Esophagus (tissue), 2 donors: ENCODE measurements around the gene TGFBR2. TPM values are rescaled to one million over a fixed set of nuclear protein-coding genes. Genes with fewer than 3 reads are reported as not detected.

ENCODE experiments used
- H3K27ac ChIP-seq, 2 donors: one replicate each; pipeline ENCODE4 v1.5.1; 2013; ENCODE audit warnings: low read depth in 2 of 2, mild to moderate bottlenecking in 2 of 2, inconsistent platforms in 1 of 2, low read length in 1 of 2, moderate library complexity in 1 of 2
- H3K27me3 ChIP-seq, 2 donors: one replicate each; pipeline ENCODE4 v1.6.1; 2013; ENCODE audit warnings: low read length in 2 of 2, control low read depth in 1 of 2, mild to moderate bottlenecking in 1 of 2; ENCODE audit not compliant: insufficient read depth in 2 of 2, control insufficient read depth in 1 of 2
- H3K36me3 ChIP-seq, 2 donors: one replicate each; pipeline ENCODE4 v1.6.1; 2013; ENCODE audit warnings: low read length in 1 of 2; ENCODE audit not compliant: control insufficient read depth in 2 of 2, insufficient read depth in 2 of 2
- H3K4me1 ChIP-seq, 2 donors: one replicate each; pipeline ENCODE4 v1.6.1; 2013; ENCODE audit warnings: low read length in 1 of 2; ENCODE audit not compliant: control insufficient read depth in 2 of 2, insufficient read depth in 2 of 2
- H3K4me3 ChIP-seq, 2 donors: one replicate each; pipeline ENCODE4 v1.5.1; 2013; ENCODE audit warnings: low read length in 2 of 2, mild to moderate bottlenecking in 2 of 2, low read depth in 1 of 2, moderate library complexity in 1 of 2
- H3K9me3 ChIP-seq, 2 donors: one replicate each; pipeline ENCODE4 v1.6.1; 2013; ENCODE audit warnings: mild to moderate bottlenecking in 2 of 2, low read depth in 1 of 2, low read length in 1 of 2, moderate library complexity in 1 of 2; ENCODE audit not compliant: control insufficient read depth in 2 of 2, insufficient read depth in 1 of 2
- WGBS, 2 donors: extraction: QIAGEN DNeasy Blood & Tissue Kit; methylation state at CpG; one replicate each; pipeline ENCODE4 v1.1.7; 2013; 5-methylcytosine and 5-hydroxymethylcytosine counted together
- polyA plus RNA-seq, 2 donors: library from polyadenylated mRNA; stranded (reverse); fragments of 200-250 nt; gene quantifications; one replicate each; pipeline ENCODE4 v1.2.3, GENCODE V29; 2013
- donor health status: healthy with polysubstance abuse.
- donor health status: Bipolar disorder and iron deficiency.

The TGFBR2 gene
- polyA plus RNA-seq, 2 donors, result 3.0 to 13.7 TPM

GRCh38 chr3:30733209-30733608, 126.8 kb downstream of the TGFBR2 start:
- no peaks in the 10 kb centered on the region for H3K9me3 ChIP-seq
- no peak overlapping the region for H3K27ac ChIP-seq
- H3K4me1 ChIP-seq, result no peaks in the 10 kb centered on the region
- no peak overlapping the region for H3K4me3 ChIP-seq
- no peaks in the 10 kb centered on the region for H3K36me3 ChIP-seq
- H3K27me3 ChIP-seq, result no peaks in the 10 kb centered on the region
- 80 to 84% methylated on average over 1 of the region's 1 CpG for WGBS, 2 donors

GRCh38 chr3:30733696-30734095, 127.3 kb downstream of the TGFBR2 start:
- no peak overlapping the region for H3K27ac ChIP-seq
- no peaks in the 10 kb centered on the region for H3K9me3 ChIP-seq
- WGBS, 2 donors, result 64 to 75% methylated on average over 2 of the region's 2 CpGs
- H3K4me3 ChIP-seq, result no peak overlapping the region
- no peaks in the 10 kb centered on the region for H3K36me3 ChIP-seq
- no peaks in the 10 kb centered on the region for H3K27me3 ChIP-seq
- H3K4me1 ChIP-seq, result no peaks in the 10 kb centered on the region

GRCh38 chr3:30737743-30738499, 131.5 kb downstream of the TGFBR2 start:
- Histone ChIP-seq H3K9me3 (no peaks in the 10 kb centered on the region), H3K36me3 (no peaks in the 10 kb centered on the region), H3K27me3 (no peaks in the 10 kb centered on the region), H3K4me1 (no peaks in the 10 kb centered on the region), H3K27ac (no peak overlapping the region), H3K4me3 (no peak overlapping the region)
- 70 to 74% methylated on average over 3 of the region's 3 CpGs for WGBS, 2 donors

- no peak overlapping the region for H3K4me3 ChIP-seq
- H3K27me3 ChIP-seq, result no peaks in the 10 kb centered on the region
- 90% methylated on average over 3 of the region's 3 CpGs for WGBS, 2 donors
- H3K36me3 ChIP-seq, result no peaks in the 10 kb centered on the region
- no peaks in the 10 kb centered on the region for H3K9me3 ChIP-seq
- no peaks in the 10 kb centered on the region for H3K4me1 ChIP-seq
- no peak overlapping the region for H3K27ac ChIP-seq
These were observed 132.2 kb downstream of the TGFBR2 start for GRCh38 chr3:30738605-30739004.

GRCh38 chr3:30741889-30742288, 135.5 kb downstream of the TGFBR2 start:
- Histone ChIP-seq H3K4me1 (no peaks in the 10 kb centered on the region), H3K27ac (no peak overlapping the region), H3K36me3 (no peaks in the 10 kb centered on the region), H3K9me3 (no peaks in the 10 kb centered on the region), H3K27me3 (no peaks in the 10 kb centered on the region), H3K4me3 (no peak overlapping the region)
- 87 to 88% methylated on average over 2 of the region's 2 CpGs for WGBS, 2 donors

- no peak overlapping the region for H3K4me3 ChIP-seq
- no peaks in the 10 kb centered on the region for H3K9me3 ChIP-seq
- H3K36me3 ChIP-seq, result no peaks in the 10 kb centered on the region
- H3K27ac ChIP-seq, result no peak overlapping the region
- no peaks in the 10 kb centered on the region for H3K27me3 ChIP-seq
- WGBS, 2 donors, result 86 to 88% methylated on average over 4 of the region's 4 CpGs
- H3K4me1 ChIP-seq, result no peaks in the 10 kb centered on the region
These were observed 136.6 kb downstream of the TGFBR2 start for GRCh38 chr3:30742796-30743619.
